HG03097 (cell line): Measurements from ENCODE around the gene SFT2D1.

Experiments
- ATAC-seq: cut with Tn5 transposase; IDR thresholded peaks from one replicate; pipeline ENCODE4 v1.9.1; 2021; ENCODE audit not compliant: unreplicated experiment, low FRiP score

The SFT2D1 gene

GRCh38 chr6:166282394-166283032 is 59.8 kb downstream of the SFT2D1 start:
- no peak for ATAC-seq

- no peak for ATAC-seq
Measured at GRCh38 chr6:166281104-166281503, 61.2 kb downstream of the SFT2D1 start.

DNA sequence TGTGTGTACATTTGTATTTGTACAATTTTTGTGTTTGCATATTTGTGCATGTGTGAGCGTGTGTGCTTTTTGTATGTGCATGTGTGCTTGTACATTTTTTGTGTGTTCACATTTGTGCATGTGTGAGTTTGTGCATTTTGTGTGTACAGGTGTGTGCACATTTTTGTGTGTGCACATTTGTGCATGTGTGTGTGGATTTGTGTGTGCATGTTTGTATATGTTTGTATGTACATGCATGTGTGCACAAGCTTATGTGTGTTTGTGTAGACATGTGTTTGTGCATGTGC is 63.0 kb downstream of the SFT2D1 start:
- no peak for ATAC-seq

DNA sequence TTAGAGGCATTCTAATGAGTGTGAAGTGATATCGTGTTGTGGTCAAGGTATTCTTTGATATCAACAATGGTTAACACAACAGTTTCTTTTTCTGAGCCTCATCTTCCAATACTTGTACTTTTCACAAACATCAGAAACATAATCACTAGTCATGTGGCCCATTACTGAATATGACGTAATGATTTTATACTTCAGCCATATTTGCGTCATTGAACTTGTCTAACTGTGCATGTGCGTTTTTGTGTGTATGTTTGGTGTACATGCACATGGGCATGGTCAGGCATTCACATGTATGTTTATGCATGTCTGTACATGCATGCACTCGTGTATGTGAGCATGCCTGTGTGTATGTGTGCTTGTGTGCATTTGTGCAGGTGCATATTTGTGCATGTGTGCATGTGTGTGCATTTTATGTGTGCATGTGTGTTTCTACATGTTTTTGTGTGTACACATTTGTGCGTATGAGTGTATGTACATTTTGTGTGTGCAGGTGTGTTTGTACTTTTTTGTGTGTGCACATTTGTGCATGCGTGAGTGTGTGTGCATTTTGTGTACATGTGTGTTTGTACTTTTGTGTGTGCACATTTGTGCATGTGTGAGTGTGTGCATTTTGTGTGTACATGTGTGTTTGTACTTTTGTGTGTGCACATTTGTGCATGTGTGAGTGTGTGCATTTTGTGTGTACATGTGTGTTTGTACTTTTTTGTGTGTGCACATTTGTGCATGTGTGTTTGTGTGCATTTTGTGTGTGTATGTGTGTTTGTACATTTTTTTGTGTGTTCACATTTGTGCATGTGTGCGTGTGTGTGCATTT is 63.6 kb downstream of the SFT2D1 start:
- no peak for ATAC-seq

GRCh38 chr6:166277892-166278578 is 64.3 kb downstream of the SFT2D1 start:
- no peak for ATAC-seq

DNA sequence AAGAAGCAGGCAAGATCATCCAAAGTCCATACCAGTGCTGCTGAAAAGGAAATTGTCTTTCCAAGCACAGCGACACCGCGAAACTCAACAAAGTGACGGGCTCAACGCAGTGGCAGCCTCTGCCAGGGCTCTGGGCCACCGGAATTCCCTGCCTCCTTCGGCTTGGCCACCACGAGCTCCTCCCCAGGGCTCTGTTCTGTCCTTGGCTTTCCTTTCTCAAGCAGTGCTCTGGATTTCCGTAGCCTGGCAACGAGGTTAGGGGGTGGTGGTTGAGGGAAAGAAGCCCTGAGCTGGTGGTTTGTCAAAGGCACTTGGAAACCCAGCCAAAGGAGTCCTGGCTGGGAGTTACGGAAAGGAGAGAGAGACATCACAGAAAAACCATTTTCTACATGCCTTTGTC is 65.3 kb downstream of the SFT2D1 start:
- ATAC-seq: no peak

GRCh38 chr6:166275714-166276166 is 66.6 kb downstream of the SFT2D1 start:
- peak; percentile 80 for ATAC-seq

- no peak for ATAC-seq
Measured at GRCh38 chr6:166274739-166275370, 67.5 kb downstream of the SFT2D1 start.

DNA sequence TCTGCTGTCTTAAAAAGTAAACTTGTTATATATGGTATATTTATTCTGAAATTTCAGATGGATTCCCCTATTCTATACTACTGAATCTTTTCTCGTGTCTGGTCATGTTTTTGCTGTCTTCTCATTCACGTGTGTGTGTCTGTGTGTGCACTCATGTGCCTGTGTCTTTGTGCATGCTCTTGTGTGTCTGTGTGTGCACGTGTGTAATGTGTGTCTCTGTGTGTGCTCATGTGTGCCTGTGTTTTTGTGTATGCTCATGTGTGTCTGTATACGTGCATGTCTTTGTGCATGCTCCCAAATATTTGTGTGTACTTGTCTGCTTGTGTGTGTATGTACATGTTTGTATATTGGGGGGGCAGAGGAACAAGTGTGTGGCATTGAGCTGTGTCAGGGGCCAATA is 68.2 kb downstream of the SFT2D1 start:
- no peak for ATAC-seq

GRCh38 chr6:166271376-166271765 is 71.0 kb downstream of the SFT2D1 start:
- no peak for ATAC-seq

GRCh38 chr6:166270706-166271375 is 71.5 kb downstream of the SFT2D1 start:
- ATAC-seq: no peak
